Smooth muscle cell of the brain vasculature (primary cell): ENCODE measurements around the gene DEFB121.

Experiments used
- DNase-seq: peaks from one replicate; pipeline ENCODE4 v3.0.0-alpha.2; 2012; ENCODE audit warnings: low read depth, low spot score

The DEFB121 gene

GRCh38 chr20:31363295-31363694 lies 42.7 kb downstream of the DEFB121 start:
- no peak for DNase-seq

- no peak for DNase-seq
Measured at GRCh38 chr20:31355981-31356380, 50.0 kb downstream of the DEFB121 start.
